NCI-H1694 treated with DMSO at 0.1 percent for 48 hours (cell line): ENCODE data around the gene ORAI1.
"Not testable (repeated sequence)": the region's sequence is repeated elsewhere in the genome, so short reads cannot be mapped to it uniquely, and the experiment has no call there.

ENCODE experiments used
- DNase-seq: peaks from one replicate; lab custom pipeline; 2025; lab: John Stamatoyannopoulos, UW

ORAI1 gene

DNA sequence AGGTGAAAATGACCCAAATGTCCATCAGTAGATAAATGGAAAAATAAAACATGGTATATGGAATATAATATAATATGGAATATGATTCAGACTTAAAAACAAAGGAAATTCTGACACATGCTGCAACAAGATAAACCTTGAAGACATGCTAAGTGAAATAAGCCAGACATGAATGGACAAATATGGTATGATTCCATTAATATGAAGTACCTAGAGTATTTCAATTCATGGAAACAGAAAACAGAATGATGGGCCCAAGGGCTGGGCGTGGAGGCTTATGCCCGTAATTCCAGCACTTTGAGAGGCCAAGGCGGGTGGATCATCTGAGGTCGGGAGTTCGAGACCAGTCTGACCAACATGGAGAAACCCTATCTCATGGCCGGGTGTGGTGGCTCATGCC is 22.7 kb upstream of the ORAI1 start:
- DNase-seq: no peak

DNA sequence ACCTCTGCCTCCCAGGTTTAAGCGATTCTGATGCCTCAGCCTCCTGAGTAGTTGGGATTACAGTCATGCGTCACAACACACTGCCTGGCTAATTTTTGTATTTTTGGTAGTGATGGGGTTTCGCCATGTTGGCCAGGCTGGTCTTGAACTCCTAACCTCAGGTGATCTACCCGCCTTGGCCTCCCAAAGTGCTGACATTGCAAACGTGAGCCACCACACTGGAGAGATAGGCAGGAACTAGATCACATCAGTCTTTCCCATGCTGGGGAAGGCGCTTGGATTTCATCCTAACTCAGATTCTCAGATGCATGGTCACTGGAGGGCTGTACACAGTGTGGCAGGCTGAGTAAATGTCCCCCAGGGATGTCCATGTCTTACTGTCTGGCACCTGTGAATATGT is 18.0 kb upstream of the ORAI1 start:
- no peak for DNase-seq

DNA sequence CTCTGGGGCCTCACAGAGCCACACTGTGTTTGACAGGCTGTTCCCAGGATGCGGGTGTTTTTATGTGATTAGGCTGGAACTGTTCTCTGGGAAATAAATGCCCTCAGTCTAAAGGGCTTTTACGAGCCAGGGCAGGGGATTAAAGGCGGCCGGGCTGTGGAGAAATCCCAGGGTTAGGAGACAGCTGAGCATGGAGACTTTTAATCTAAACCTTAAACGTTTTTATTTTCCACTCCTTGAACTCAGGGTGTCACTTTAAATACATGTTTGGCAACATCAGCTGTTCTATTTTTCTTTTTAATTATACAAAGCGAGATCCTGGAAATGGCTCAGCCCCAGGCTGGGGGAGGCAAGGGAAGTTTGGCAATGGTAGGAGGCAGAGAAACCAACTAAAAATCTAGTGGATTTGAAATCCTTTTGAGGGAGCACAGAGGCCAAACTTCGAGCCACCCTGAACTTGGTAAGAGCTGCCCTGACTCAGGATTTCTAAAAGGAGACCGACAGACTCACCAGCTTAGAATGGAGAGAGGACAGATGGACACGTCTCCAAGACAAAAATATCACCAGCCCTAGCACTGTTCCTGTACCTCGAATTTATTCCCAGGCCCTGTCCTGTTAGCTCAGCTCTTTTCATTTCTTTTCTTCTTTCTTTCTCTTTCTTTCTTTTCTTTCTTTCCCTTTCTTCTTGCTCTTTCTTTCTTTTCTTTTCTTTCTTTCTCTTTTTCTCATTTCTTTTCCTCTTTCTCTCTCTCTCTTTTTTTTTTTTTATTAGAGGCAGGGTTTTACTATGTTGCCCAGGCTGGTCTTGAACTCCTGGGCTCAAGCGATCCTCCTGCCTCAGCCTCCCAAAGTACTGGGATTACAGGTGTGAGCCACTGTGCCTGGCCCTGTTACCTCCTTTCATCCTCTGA is 15.8 kb upstream of the ORAI1 start:
- DNase-seq: no peak

DNA sequence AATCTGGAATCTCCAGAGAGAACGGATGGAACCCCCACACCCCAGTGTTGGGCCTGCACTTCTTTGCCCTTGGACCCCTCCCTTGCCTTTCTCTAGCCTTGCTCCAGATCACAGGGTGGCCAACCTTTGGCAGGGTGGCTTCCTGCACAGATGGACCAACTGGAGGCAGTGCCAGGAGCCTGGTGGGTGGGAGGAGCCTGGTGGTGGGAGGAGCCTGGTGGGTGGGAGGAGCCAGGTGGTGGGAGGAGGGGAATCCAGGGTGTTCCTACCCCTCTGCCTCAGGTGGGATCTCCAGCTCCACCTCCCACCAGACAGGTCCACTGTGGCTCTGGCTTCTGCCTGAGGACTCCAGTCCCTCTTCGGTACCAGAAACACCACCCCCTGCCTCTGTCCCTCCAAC is 15.0 kb upstream of the ORAI1 start:
- no peak for DNase-seq

- no peak for DNase-seq
These were observed 12.9 kb upstream of the ORAI1 start for GRCh38 chr12:121613462-121613861.

DNA sequence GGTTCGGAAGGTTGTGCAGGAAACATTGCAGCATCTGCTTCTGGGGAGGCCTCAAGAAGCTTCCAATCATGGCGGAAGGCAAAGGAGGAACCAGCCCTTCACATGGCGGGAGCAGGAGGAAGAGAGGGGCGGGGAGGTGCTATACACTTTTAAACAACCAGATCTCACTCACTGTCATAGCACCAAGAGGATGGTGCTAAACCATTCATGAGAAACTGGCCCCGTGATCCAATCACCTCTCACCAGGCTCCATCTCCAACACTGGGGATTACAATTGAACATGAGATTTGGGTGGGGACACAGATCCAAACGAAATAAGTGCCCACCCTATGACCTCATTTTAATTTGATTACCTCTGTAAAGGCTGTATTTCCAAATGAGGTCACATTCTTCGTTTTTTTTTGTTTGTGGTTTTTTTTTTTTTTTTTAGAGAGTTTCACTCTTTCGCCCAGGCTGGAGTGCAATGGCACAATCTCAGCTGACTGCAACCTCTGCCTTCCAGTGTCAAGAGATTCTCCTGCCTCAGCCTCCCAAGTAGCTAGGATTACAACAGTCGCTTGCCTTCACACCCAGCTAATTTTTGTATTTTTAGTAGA is 11.4 kb upstream of the ORAI1 start:
- DNase-seq: no peak

- DNase-seq: no peak
These were observed 7.6 kb upstream of the ORAI1 start for GRCh38 chr12:121618659-121619233.

- DNase-seq: no peak
These were observed 5.9 kb upstream of the ORAI1 start for GRCh38 chr12:121620333-121620891.

DNA sequence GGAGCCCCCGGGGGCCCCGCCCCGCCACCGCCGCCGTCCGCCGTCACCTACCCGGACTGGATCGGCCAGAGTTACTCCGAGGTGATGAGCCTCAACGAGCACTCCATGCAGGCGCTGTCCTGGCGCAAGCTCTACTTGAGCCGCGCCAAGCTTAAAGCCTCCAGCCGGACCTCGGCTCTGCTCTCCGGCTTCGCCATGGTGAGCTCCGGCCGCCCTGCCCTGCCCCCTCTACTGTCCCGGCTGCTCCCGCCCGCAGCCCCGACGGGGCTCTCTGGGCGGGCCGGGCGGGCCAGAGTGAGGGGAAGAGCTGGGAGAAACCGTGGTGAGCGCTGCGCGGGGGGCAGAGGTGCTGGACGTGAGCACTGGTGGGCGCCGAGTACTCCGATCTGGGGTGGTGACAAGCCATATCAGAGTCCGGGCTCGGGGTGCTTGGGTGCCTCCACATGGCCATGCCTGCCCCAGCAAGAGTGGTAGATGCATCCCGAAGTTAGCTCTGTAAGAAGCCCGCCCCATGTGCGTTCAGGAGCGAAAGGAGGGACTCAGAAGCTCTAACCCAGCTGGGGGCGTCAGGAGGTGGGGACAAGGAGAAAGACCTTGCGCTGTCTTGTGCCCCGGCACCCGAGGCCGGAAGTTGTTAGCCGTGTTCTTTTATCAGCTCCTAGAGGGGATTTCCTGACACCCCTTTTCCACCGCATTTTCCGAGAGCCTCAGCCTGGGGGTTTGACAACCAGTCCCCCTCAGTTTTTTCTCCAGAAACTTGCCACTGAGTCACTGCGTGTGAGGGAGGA is 717 bp downstream of the ORAI1 start:
- no peak for DNase-seq

DNA sequence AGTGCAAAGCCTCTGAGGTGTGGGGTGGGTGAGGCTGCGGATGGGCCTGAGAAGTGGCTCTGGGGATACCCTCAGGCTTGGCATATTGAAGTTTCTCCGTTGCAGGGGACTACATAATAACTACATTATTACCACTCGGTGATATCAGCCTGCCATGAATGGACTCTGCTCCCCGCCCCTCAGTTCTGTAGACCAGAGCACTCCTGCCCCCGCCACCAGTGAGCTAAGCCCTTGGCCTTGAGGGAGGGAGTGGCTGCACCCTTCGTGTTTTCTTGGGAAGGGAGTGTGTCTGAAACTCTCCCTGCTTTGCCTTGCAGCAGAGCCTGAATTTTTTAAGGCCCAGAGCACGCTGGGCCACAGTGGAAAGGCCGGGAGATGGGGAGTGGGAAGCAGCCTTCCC is 1.7 kb downstream of the ORAI1 start:
- no peak for DNase-seq

DNA sequence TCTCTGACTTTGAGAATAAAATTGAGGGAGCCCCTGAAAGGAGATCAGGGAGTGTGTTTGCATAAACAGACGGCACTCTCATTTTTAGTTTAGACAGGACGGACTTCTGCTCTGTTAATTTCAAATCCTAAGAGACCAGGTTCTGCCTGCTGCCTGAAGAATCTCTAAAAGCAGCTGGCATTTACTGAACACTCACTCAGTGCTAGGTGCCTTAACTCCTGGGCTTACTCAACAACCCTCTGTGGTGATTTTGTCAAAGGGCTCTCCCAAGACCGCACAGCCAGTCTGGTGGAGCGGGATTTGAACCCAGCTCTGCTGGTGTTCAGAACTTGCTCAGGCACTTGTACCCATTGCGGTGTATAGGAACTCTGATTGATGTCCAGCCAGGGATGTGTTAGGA is 2.2 kb downstream of the ORAI1 start:
- DNase-seq: no peak

GRCh38 chr12:121630791-121631355 is 4.5 kb downstream of the ORAI1 start:
- no peak for DNase-seq

DNA sequence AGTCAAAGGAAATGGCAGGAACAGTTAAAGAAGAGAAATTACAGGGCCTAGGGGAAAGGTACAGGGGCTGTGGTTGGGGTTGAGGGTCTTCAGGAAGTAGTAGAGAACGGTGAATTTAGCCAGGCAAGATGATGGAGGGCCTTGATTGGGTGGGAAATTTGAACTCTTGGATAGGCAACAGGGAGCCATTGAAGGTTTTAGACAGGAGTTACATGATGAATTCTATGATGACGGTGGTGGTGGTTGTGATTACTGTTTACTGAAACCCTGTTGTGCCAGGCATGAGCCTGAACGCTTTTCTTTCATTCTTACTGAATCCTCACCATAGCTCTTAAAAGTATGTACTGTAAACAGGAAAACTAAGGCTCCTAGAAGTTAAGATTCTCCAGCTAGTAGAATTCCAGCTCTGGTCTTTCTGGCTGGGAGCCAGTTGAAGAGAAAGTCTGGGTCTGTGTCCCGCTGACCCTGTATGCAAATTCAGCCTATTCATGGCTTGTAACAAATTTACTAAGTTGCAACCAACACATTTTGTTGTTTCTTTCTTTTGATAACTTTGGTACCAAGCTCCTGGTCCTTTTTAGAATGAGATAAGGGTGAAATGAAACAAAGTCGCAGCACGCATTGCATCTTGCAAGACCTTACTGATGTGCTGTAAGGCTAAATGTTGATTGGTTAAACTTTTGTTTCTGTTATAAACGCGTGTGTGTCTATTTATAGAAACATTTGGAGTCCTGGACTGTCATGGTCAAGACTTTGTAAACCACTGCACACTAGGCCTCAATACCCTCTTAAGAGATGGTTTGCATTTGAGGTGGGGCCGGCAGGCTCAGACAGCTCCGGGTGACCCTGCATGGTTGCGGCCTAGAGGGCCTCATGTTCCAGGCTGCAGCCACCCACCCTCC is 6.0 kb downstream of the ORAI1 start:
- no peak for DNase-seq

GRCh38 chr12:121633833-121634196 is 7.5 kb downstream of the ORAI1 start:
- DNase-seq: not testable (repeated sequence)

GRCh38 chr12:121634836-121635235 is 8.5 kb downstream of the ORAI1 start:
- DNase-seq: no peak

DNA sequence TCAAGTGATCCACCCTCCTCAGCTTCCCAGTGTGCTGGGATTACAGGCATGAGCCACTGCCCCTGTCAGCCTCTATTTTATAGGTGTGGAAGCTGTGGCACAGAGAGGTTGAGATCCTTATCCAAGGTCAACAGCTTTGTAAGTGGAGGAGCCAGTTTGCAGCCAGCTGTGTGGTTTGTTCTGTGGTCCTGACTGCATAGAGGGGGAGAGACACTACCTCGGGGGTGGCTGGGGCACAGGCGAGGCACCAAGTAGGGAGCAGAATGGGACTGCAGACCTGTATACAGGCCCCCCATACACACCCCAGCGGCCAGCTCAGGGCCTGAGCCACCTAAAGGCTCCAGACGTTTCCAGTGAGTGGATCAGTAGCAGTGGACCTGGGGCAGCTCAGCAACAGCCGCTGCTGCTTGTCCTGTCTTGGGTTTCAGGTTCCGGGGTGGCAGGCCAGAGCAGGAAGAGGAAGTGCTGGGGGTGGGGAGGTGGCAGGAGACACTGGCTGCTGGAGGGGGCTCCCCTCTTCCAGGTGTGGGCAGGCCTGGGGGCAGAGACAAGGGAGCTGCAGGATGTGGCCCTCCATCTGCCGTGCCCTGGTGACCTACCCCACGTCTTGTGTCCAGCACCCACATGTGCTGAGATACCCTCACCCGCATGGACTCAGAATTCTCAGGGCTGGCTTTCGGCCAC is 11.0 kb downstream of the ORAI1 start:
- no peak for DNase-seq

GRCh38 chr12:121638298-121639202 is 12.2 kb downstream of the ORAI1 start:
- DNase-seq: no peak

GRCh38 chr12:121641343-121641630 is 15.0 kb downstream of the ORAI1 start:
- DNase-seq: no peak

DNA sequence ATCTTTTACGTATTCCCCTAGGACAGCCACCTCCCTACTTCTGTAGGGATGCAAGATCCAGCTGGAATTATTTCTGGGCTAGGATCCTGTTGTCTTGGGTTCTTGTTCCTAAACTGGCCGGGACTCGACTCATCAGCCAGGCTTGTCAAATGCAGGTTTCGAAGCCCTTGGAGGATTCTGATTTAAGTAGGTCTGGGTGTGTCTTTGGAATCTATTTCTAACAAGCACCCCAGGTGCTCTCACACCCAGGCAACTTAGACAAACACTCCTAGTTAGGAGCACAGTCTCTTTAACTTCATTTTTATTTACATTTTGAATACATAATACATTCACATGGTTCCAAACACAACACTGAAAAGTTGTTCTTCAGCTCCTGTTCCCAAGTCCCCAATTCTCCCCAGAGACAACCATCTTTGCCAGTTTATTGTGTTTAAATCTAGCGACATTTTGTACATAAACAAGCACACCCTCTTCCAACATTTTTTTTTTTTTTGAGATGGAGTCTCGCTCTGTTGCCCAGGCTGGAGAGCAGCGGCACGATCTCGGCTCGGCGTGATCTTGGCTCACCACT is 22.2 kb downstream of the ORAI1 start:
- DNase-seq: no peak
